Right lobe of liver (tissue), 4 donors: Measurements from ENCODE around the gene NAV2.

Experiments
- CTCF ChIP-seq, 4 donors: fragments of 200-600 bp in 3 of 4; fragments of 450-650 bp in 1 of 4; IDR thresholded peaks; one replicate each; pipeline versions ENCODE4 v1.5.1 to v1.8.0; 2016 to 2022; ENCODE audit warnings: antibody characterized with exemption in 4 of 4, mild to moderate bottlenecking in 2 of 4
- POLR2A ChIP-seq: fragments of 450-650 bp; IDR thresholded peaks from one replicate; pipeline ENCODE4 v1.6.1; 2017; ENCODE audit warnings: antibody characterized with exemption, mild to moderate bottlenecking
- donor health status: DM: no; HTN: no; CAD: no.
- donor health status: DM: no; HTN: no; CAD: no.
- donor health status: DM: no; HTN: yes; CAD: no.

GRCh38 chr11:19687392-19687791, 25.2 kb upstream of the NAV2 start:
- no peak for TF ChIP-seq CTCF (IDR thresholded peaks at IDR 0.05)
- TF ChIP-seq POLR2A = no peak
